Right atrium auricular region (tissue), 2 donors: ENCODE data around the gene PUM1. TPM values are rescaled to one million over a fixed set of nuclear protein-coding genes. Genes with fewer than 3 reads are reported as not detected.

ENCODE experiments used
- DNase-seq: peaks from one replicate; pipeline ENCODE4 v3.0.0-alpha.2; 2019; ENCODE audit warnings: low spot score
- H3K27ac ChIP-seq, 2 donors: fragments of 200-600 bp; sonication (generic); 1 replicate in 1 of 2; 2 replicates in 1 of 2; pipeline ENCODE4 v1.5.1; 2016 to 2019
- H3K27me3 ChIP-seq, 2 donors: fragments of 200-600 bp; sonication (generic); one replicate each; pipeline versions ENCODE4 v1.5.1 to v1.6.0; 2017 to 2019
- H3K36me3 ChIP-seq: fragments of 200-600 bp; sonication (generic); one replicate; pipeline ENCODE4 v1.5.1; 2016
- H3K4me1 ChIP-seq, 2 donors: fragments of 200-600 bp; sonication (generic); one replicate each; pipeline versions ENCODE4 v1.5.1 to v1.6.0; 2017 to 2019
- H3K4me3 ChIP-seq, 2 donors: fragments of 200-600 bp; sonication (generic); 1 replicate in 1 of 2; 2 replicates in 1 of 2; pipeline ENCODE4 v1.5.1; 2017 to 2019; ENCODE audit warnings: mild to moderate bottlenecking in 1 of 2, moderate library complexity in 1 of 2
- H3K9me3 ChIP-seq, 2 donors: fragments of 200-600 bp; sonication (generic); one replicate each; pipeline ENCODE4 v1.5.1; 2019
- CTCF ChIP-seq, 2 donors: fragments of 200-600 bp; sonication (generic); IDR thresholded peaks; one replicate each; pipeline ENCODE4 v1.5.1; 2019; ENCODE audit warnings: antibody characterized with exemption in 2 of 2
- total RNA-seq, 2 donors: library from RNA; depleted of rRNA; stranded (reverse); fragments of >200 nt; gene quantifications; one replicate each; pipeline ENCODE4 v1.1.0, GENCODE V29; 2016

Gene PUM1
- total RNA-seq, 2 donors from 2014 or later = 51.2 to 68.8 TPM

GRCh38 chr1:30895382-30895943, 170.1 kb downstream of the PUM1 start:
- no peak overlapping the region for H3K4me3 ChIP-seq
- TF ChIP-seq CTCF (IDR thresholded peaks at IDR 0.05) = no peak
- no peaks in the 10 kb centered on the region for H3K36me3 ChIP-seq
- H3K27ac ChIP-seq = no peak overlapping the region
- H3K4me1 ChIP-seq = peaks cover 0 to 32% of the 10 kb centered on the region in 2 donors
- no peak for DNase-seq
- no peaks in the 10 kb centered on the region for H3K27me3 ChIP-seq
- H3K9me3 ChIP-seq = no peaks in the 10 kb centered on the region

GRCh38 chr1:30894508-30894973, 171.0 kb downstream of the PUM1 start:
- DNase-seq = no peak
- no peak overlapping the region for H3K4me3 ChIP-seq
- peaks cover 0 to 32% of the 10 kb centered on the region in 2 donors for H3K4me1 ChIP-seq
- TF ChIP-seq CTCF (IDR thresholded peaks at IDR 0.05) = no peak
- no peaks in the 10 kb centered on the region for H3K36me3 ChIP-seq
- no peaks in the 10 kb centered on the region for H3K9me3 ChIP-seq
- no peak overlapping the region for H3K27ac ChIP-seq
- H3K27me3 ChIP-seq = no peaks in the 10 kb centered on the region

DNA sequence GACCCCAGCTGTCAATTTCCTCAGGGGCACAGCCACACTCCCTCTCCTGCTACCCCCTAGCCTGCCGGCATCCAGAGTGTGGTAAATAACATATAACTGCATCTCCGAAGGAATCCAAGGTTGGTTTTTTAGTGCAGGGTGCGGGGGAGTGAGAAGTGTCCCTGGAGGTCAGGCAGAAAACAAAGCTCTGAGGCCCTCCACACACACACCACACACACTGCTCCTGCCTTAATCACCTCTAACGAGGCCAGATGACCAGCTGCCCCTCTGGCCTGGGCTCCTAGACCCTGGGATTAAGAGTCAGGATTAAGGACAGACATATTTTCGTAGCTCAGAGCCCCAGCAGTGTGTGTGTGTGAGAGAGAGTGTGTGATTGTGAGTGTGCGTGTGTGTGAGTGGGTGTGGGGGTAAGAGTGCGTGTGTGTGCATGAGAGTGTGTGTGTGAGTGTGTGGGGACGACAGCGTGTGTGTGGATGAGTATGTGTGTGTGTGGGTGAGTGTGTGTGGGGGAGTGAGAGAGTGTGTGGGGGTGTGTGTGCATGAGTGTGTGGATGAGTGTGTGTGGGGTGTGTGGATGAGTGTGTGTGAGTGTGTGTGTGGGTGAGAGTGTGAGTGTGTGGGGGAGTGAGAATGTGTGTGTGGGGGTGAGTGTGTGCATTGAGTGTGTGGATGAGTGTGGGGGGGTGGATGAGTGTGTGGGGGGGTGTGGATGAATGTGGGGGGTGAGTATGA, 171.6 kb downstream of the PUM1 start:
- Histone ChIP-seq H3K27me3 (no peaks in the 10 kb centered on the region), H3K27ac (no peak overlapping the region), H3K36me3 (no peaks in the 10 kb centered on the region), H3K4me3 (no peak overlapping the region), H3K4me1 (peaks cover 0 to 38% of the 10 kb centered on the region in 2 donors), H3K9me3 (no peaks in the 10 kb centered on the region)
- no peak for DNase-seq
- no peak for TF ChIP-seq CTCF (IDR thresholded peaks at IDR 0.05)

GRCh38 chr1:30892671-30893073, 172.8 kb downstream of the PUM1 start:
- Histone ChIP-seq H3K9me3 (no peaks in the 10 kb centered on the region), H3K36me3 (no peaks in the 10 kb centered on the region), H3K4me1 (peaks cover 0 to 51% of the 10 kb centered on the region in 2 donors), H3K27ac (no peak overlapping the region), H3K27me3 (no peaks in the 10 kb centered on the region), H3K4me3 (no peak overlapping the region)
- no peak for DNase-seq
- no peak for TF ChIP-seq CTCF (IDR thresholded peaks at IDR 0.05)

DNA sequence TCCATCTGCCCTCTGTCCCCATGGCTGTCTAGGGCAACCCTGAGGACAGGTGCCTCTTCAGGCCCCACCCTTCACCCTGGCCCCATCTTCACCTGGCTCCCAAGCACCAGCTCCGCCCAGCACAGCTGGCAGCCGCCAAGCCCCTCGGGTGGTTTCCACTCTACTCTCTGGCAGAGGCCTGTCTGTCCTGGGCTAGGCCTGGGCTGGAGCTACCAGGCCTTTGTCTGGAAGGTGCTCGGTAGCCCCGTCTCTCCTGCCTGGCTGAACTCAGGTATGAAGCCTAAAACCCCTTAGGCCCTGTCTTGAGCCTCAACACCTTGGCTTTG, 174.3 kb downstream of the PUM1 start:
- DNase-seq = no peak
- Histone ChIP-seq H3K4me1 (peaks cover 0 to 55% of the 10 kb centered on the region in 2 donors), H3K36me3 (no peaks in the 10 kb centered on the region), H3K4me3 (no peak overlapping the region), H3K27me3 (no peaks in the 10 kb centered on the region), H3K9me3 (no peaks in the 10 kb centered on the region), H3K27ac (no peak overlapping the region)
- no peak for TF ChIP-seq CTCF (IDR thresholded peaks at IDR 0.05)
